Fibroblast of pulmonary artery (primary cell): ENCODE measurements around the gene SPATA32.
A peak's percentile ranks its signal among the peaks of the same experiment; 100 is the strongest.

ENCODE experiments used
- DNase-seq: peaks from one replicate; pipeline ENCODE4 v3.0.0-alpha.2; 2010; ENCODE audit warnings: low read depth
- H3K4me3 ChIP-seq: replicated peaks from 2 replicates; pipeline ENCODE4 v1.5.1; 2011; ENCODE audit warnings: low read depth, mild to moderate bottlenecking, control low read depth, low read length, moderate library complexity
- TF ChIP-seq, protein P1 (sequence below): IDR thresholded peaks from 2 replicates; pipeline ENCODE4 v1.5.1; 2011; ENCODE audit warnings: mild to moderate bottlenecking, control low read depth, low read length, inconsistent platforms; ENCODE audit errors: missing control alignments

SPATA32 gene

DNA sequence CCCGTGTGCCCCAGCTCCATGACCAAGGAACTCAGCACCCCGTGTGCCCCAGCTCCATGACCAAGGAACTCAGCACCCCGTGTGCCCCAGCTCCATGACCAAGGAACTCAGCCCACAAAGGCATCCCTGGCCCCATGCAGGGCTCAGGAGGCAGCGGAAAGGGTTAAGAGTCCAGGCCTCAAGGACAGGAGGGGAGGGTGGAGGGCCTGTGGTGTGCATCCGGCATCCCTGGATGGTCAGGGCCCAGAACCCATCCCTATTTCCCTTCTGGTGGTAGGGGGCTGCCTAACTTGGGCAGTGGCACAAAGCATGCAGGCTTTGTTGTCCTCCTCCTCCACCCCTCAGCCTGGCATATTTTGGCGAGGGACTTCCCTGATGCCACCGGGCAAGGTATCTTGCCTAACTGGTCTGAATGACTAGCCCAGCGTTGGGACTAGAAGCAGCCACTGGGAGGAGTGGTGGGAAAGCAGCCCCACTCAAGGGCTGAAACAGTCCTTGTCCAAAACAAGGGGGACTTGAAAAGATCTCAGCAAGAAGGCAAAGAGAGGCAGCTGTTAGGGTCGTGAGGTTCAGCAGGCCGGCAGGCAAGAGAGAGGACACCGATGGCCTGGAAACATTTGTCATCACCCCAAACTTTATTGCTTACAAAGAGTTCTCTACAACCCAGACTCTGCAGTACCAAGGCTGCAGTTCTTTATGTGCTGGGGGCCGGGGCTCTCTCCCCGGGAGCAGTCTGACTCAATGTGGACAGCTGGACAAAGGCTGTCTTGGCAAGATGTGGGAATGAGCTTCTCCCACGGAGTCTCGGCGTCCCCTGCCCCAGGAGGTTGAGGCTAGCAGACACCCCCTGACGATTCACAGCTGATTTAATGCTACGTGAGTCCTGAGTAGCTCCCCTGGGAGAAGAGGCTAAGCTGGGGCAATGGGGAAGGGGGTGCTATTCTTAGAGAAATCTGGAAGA lies 902 bp upstream of the SPATA32 start:
- peak; percentile 60 for DNase-seq
- no peak overlapping the region for H3K4me3 ChIP-seq
- TF ChIP-seq, protein P1, sequence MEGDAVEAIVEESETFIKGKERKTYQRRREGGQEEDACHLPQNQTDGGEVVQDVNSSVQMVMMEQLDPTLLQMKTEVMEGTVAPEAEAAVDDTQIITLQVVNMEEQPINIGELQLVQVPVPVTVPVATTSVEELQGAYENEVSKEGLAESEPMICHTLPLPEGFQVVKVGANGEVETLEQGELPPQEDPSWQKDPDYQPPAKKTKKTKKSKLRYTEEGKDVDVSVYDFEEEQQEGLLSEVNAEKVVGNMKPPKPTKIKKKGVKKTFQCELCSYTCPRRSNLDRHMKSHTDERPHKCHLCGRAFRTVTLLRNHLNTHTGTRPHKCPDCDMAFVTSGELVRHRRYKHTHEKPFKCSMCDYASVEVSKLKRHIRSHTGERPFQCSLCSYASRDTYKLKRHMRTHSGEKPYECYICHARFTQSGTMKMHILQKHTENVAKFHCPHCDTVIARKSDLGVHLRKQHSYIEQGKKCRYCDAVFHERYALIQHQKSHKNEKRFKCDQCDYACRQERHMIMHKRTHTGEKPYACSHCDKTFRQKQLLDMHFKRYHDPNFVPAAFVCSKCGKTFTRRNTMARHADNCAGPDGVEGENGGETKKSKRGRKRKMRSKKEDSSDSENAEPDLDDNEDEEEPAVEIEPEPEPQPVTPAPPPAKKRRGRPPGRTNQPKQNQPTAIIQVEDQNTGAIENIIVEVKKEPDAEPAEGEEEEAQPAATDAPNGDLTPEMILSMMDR, result peak; percentile 14

GRCh38 chr17:45260204-45260783 lies 1.6 kb downstream of the SPATA32 start:
- TF ChIP-seq, protein P1, result no peak
- no peak overlapping the region for H3K4me3 ChIP-seq
- DNase-seq, result no peak

GRCh38 chr17:45258981-45259380 lies 2.9 kb downstream of the SPATA32 start:
- no peak for DNase-seq
- TF ChIP-seq, protein P1, result no peak

DNA sequence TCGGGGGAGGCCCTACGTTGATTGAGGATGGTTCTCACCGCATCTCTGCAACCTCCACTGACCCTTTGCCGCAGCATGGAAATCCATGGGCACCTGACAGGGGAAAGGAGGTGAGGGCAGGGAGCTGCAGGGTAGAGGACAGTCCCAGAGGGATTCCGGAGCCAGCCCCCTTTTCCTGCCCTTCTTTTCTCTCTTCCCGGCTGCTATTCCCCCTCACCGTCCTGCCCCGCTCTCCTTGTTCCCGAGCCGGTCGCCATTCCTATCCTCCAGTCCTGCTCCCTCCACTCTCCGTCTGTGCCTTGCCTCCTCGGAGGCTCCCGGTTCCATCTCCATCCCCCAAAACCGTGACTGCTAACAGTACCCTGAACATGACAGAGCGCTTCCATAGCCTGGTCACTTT lies 4.8 kb downstream of the SPATA32 start:
- H3K4me3 ChIP-seq, result no peak overlapping the region
- TF ChIP-seq, protein P1, result no peak

More at GRCh38 chr17:45258981-45259380, 2.9 kb downstream of the SPATA32 start:
- H3K4me3 ChIP-seq, result no peak overlapping the region

GRCh38 chr17:45256114-45256966 lies 5.6 kb downstream of the SPATA32 start:
- no peak overlapping the region for H3K4me3 ChIP-seq
- DNase-seq, result no peak
- TF ChIP-seq, protein P1, result no peak

More for the DNA sequence above, 4.8 kb downstream of the SPATA32 start:
- no peak for DNase-seq

DNA sequence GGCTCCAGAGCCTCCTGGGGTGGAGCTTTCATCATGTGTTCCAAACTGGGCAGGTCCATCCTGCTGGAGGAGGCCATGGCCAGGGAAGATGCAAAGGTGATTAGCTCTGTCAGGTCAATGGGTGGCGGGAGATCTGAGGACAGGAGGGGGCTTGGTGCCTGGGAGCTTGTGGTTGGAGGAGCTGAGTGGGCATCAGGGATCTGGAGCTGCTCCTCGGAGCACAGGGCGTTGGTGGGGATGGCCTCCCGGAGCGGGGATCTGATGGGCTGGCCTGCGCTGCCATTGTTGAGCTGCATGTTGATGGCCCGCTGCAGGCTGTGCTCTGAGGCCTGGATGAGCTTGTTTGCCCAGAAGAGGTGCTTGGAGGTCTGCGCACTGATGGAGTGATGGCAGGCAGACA lies 6.5 kb downstream of the SPATA32 start:
- TF ChIP-seq, protein P1, result no peak
- no peak overlapping the region for H3K4me3 ChIP-seq

More for the DNA sequence above, 6.5 kb downstream of the SPATA32 start:
- DNase-seq, result no peak
